Smooth muscle cell (in vitro differentiated cells): ENCODE data around the gene C11orf42. TPM values are rescaled to one million over a fixed set of nuclear protein-coding genes. Genes with fewer than 3 reads are reported as not detected.

Experiments used
- DNase-seq: peaks from one replicate; lab custom pipeline; 2025; ENCODE audit not compliant: unreplicated experiment; lab: John Stamatoyannopoulos, UW
- H2AFZ ChIP-seq: fragments of 200-600 bp; sonication (generic); 2 replicates; pipeline ENCODE4 v1.6.0; 2016; ENCODE audit warnings: antibody characterized with exemption, low read depth, mild to moderate bottlenecking
- H3F3A ChIP-seq: fragments of 200-600 bp; sonication (generic); 2 replicates; pipeline ENCODE4 v1.6.0; 2017; ENCODE audit warnings: antibody characterized with exemption, low read depth
- H3K27ac ChIP-seq: fragments of 200-600 bp; sonication (generic); 2 replicates; pipeline ENCODE4 v1.5.1; 2016; ENCODE audit warnings: low read depth, mild to moderate bottlenecking
- H3K27me3 ChIP-seq: fragments of 200-600 bp; sonication (generic); 2 replicates; pipeline ENCODE4 v1.6.1; 2016; ENCODE audit warnings: low read depth, mild to moderate bottlenecking
- H3K36me3 ChIP-seq: fragments of 200-600 bp; sonication (generic); 2 replicates; pipeline ENCODE4 v1.5.1; 2016; ENCODE audit warnings: low read depth
- H3K4me1 ChIP-seq: fragments of 200-600 bp; sonication (generic); 2 replicates; pipeline ENCODE4 v1.5.1; 2016; ENCODE audit warnings: low read depth
- H3K4me2 ChIP-seq: fragments of 200-600 bp; sonication (generic); 2 replicates; pipeline ENCODE4 v1.6.0; 2016; ENCODE audit warnings: mild to moderate bottlenecking
- H3K4me3 ChIP-seq: fragments of 200-600 bp; sonication (generic); 2 replicates; pipeline ENCODE4 v1.5.1; 2016; ENCODE audit warnings: mild to moderate bottlenecking
- H3K79me2 ChIP-seq: fragments of 200-600 bp; sonication (generic); 2 replicates; pipeline ENCODE4 v1.6.0; 2016; ENCODE audit warnings: low read depth, mild to moderate bottlenecking
- H3K9ac ChIP-seq: fragments of 200-600 bp; sonication (generic); 2 replicates; pipeline ENCODE4 v1.6.0; 2016; ENCODE audit warnings: low read depth
- H3K9me3 ChIP-seq: fragments of 200-600 bp; sonication (generic); replicated peaks from 2 replicates; pipeline ENCODE4 v1.5.1; 2016; ENCODE audit warnings: low read depth
- H4K20me1 ChIP-seq: fragments of 200-600 bp; sonication (generic); 2 replicates; pipeline ENCODE4 v1.6.0; 2016; ENCODE audit warnings: low read depth
- CTCF ChIP-seq: fragments of 200-600 bp; sonication (generic); IDR thresholded peaks from 2 replicates; pipeline ENCODE4 v1.5.1; 2017; ENCODE audit warnings: borderline replicate concordance, mild to moderate bottlenecking, antibody characterized with exemption; ENCODE audit not compliant: insufficient read depth, poor library complexity, severe bottlenecking
- WGBS: methylation state at CpG from one replicate; pipeline ENCODE4 v1.1.7; 2016; ENCODE audit warnings: low lambda C conversion rate; 5-methylcytosine and 5-hydroxymethylcytosine counted together
- polyA plus RNA-seq: library from polyadenylated mRNA; unstranded; fragments of >200 nt; fragmentation: Nextera tagmentation; extraction: Ambion mirVana; gene quantifications from 2 replicates; pipeline ENCODE4 v1.2.1, GENCODE V29; 2016
- total RNA-seq: library from RNA; depleted of rRNA; stranded (reverse); fragments of >200 nt; gene quantifications from 2 replicates; pipeline ENCODE4 v1.2.3, GENCODE V29; 2014

Gene C11orf42
- total and polyA plus RNA-seq, 2 experiments from 2014 or later: not detected

GRCh38 chr11:6233984-6234386 is 28.6 kb downstream of the C11orf42 start:
- Histone ChIP-seq H2AFZ (peak overlapping the region; percentile 87), H3K27me3 (no peaks in the 10 kb centered on the region), H3K79me2 (peaks cover 52% of the 10 kb centered on the region), H3K36me3 (no peaks in the 10 kb centered on the region), H3K4me2 (peak overlapping the region; percentile 93), H3K4me1 (peaks cover 7% of the 10 kb centered on the region), H3K4me3 (peak overlapping the region; percentile 84), H4K20me1 (peaks cover 19% of the 10 kb centered on the region), H3K27ac (peak overlapping the region; percentile 82), H3F3A (peaks cover 5% of the 10 kb centered on the region), H3K9me3 (no peaks in the 10 kb centered on the region), H3K9ac (peak overlapping the region; percentile 92)
- 4% methylated on average over 10 of the region's 10 CpGs for WGBS
- TF ChIP-seq CTCF: no peak
- no peak for DNase-seq

GRCh38 chr11:6234387-6235107 is 29.2 kb downstream of the C11orf42 start, which contains the start of gene FHIP1B:
FHIP1B (minus strand) TSS chr11:6234636; CDS start chr11:6224516, 10,120 bp downstream.
- no peaks in the 10 kb centered on the region for H3K27me3 ChIP-seq
- no peak for TF ChIP-seq CTCF
- H3K79me2 ChIP-seq: peaks cover 46% of the 10 kb centered on the region
- peak; percentile 95 for DNase-seq
- H3K4me2 ChIP-seq: peak within 1 kb of the TSS; percentile 93
- H2AFZ ChIP-seq: peak within 1 kb of the TSS; percentile 87
- H3K9ac ChIP-seq: peak within 1 kb of the TSS; percentile 92
- H3K9me3 ChIP-seq: no peaks in the 10 kb centered on the region
- peak within 1 kb of the TSS; percentile 84 for H3K4me3 ChIP-seq
- H3K4me1 ChIP-seq: peaks cover 7% of the 10 kb centered on the region
- H3F3A ChIP-seq: peaks cover 5% of the 10 kb centered on the region
- H3K27ac ChIP-seq: peak within 1 kb of the TSS; percentile 82
- H4K20me1 ChIP-seq: peaks cover 14% of the 10 kb centered on the region
- WGBS: 2% methylated on average over 60 of the region's 62 CpGs
- no peaks in the 10 kb centered on the region for H3K36me3 ChIP-seq

DNA sequence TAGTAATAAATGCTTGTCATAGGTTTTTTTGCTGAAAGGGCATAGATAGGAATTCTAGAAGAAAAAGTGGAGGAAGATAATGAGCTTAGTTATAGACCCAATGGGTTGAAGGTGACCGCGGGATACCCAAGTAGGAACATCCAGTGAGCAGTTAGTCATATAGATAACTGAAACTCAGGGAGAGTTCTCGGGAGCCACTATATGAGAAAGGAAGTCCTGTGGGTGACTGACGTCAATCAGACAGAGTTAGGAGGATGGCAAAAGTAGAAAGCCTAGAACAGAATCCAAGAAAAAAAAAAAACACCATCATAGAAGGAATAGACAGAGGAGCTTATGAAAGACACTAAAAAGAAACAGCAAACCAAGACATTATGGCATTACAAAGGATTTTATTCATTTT is 31.9 kb downstream of the C11orf42 start:
- 87% methylated on average over 4 of the region's 4 CpGs for WGBS
- DNase-seq: no peak

More for the DNA sequence above, 31.9 kb downstream of the C11orf42 start:
- Histone ChIP-seq H3K9ac (no peak overlapping the region), H3K4me3 (no peak overlapping the region), H3K27ac (no peak overlapping the region), H3F3A (peaks cover 5% of the 10 kb centered on the region), H4K20me1 (no peaks in the 10 kb centered on the region), H3K4me1 (peaks cover 7% of the 10 kb centered on the region), H3K79me2 (peaks cover 20% of the 10 kb centered on the region), H3K9me3 (no peaks in the 10 kb centered on the region), H3K36me3 (no peaks in the 10 kb centered on the region), H3K4me2 (no peak overlapping the region), H3K27me3 (no peaks in the 10 kb centered on the region), H2AFZ (no peak overlapping the region)
- no peak for TF ChIP-seq CTCF
